Activated CD4-positive, alpha-beta T cell treated with anti-CD3 and anti-CD28 coated beads for 24 hours (primary cell): Measurements from ENCODE around the gene BTG1.
"Not testable (repeated sequence)": the region's sequence is repeated elsewhere in the genome, so short reads cannot be mapped to it uniquely, and the experiment has no call there.

Source experiments
- DNase-seq, 2 donors: peaks; one replicate each; pipeline ENCODE4 v3.0.0-alpha.2; 2020; ENCODE audit warnings: low read depth in 2 of 2

BTG1 gene

GRCh38 chr12:92098594-92099380 is 46.9 kb downstream of the BTG1 start:
- no peak for DNase-seq

GRCh38 chr12:92096346-92097136 is 49.1 kb downstream of the BTG1 start:
- DNase-seq, result no peak

GRCh38 chr12:92094751-92095161 is 50.9 kb downstream of the BTG1 start:
- no peak for DNase-seq

GRCh38 chr12:92094301-92094700 is 51.3 kb downstream of the BTG1 start:
- not testable (repeated sequence) for DNase-seq
